ENCODE results near the gene MOB2.

MOB2 gene

GRCh38 chr11:1472180-1473005 is 14.2 kb downstream of the MOB2 start:
- no peak for DNase-seq (ENCODE audit: low read depth in 2 of 2)

GRCh38 chr11:1471736-1472135 is 14.8 kb downstream of the MOB2 start:
- DNase-seq (ENCODE audit: low read depth in 2 of 2), result no peak

GRCh38 chr11:1470681-1471611 is 15.6 kb downstream of the MOB2 start:
- no peak for DNase-seq (ENCODE audit: low read depth in 2 of 2)

GRCh38 chr11:1469911-1470680 is 16.5 kb downstream of the MOB2 start:
- no peak for DNase-seq (ENCODE audit: low read depth in 2 of 2)

GRCh38 chr11:1469287-1469910 is 17.2 kb downstream of the MOB2 start:
- DNase-seq (ENCODE audit: low read depth in 2 of 2), result no peak

- DNase-seq (ENCODE audit: low read depth in 2 of 2), result no peak
These were observed 18.0 kb downstream of the MOB2 start for GRCh38 chr11:1468473-1469066.

GRCh38 chr11:1468002-1468401 is 18.6 kb downstream of the MOB2 start:
- DNase-seq (ENCODE audit: low read depth in 2 of 2), result no peak

- no peak for DNase-seq (ENCODE audit: low read depth in 2 of 2)
These were observed 19.3 kb downstream of the MOB2 start for GRCh38 chr11:1467270-1467669.

GRCh38 chr11:1466784-1467183 is 19.8 kb downstream of the MOB2 start:
- no peak for DNase-seq (ENCODE audit: low read depth in 2 of 2)

GRCh38 chr11:1463056-1463455 is 23.5 kb downstream of the MOB2 start:
- DNase-seq (ENCODE audit: low read depth in 2 of 2), result no peak

- no peak for DNase-seq (ENCODE audit: low read depth in 2 of 2)
These were observed 23.9 kb downstream of the MOB2 start for GRCh38 chr11:1462698-1462975.

GRCh38 chr11:1461826-1462697 is 24.5 kb downstream of the MOB2 start:
- no peak for DNase-seq (ENCODE audit: low read depth in 2 of 2)

GRCh38 chr11:1460986-1461825 is 25.4 kb downstream of the MOB2 start:
- DNase-seq (ENCODE audit: low read depth in 2 of 2), result no peak

GRCh38 chr11:1460396-1460985 is 26.1 kb downstream of the MOB2 start:
- no peak for DNase-seq (ENCODE audit: low read depth in 2 of 2)

- no peak for DNase-seq (ENCODE audit: low read depth in 2 of 2)
These were observed 26.7 kb downstream of the MOB2 start for GRCh38 chr11:1459764-1460395.

- DNase-seq (ENCODE audit: low read depth in 2 of 2), result no peak
These were observed 27.4 kb downstream of the MOB2 start for GRCh38 chr11:1459219-1459575.

- DNase-seq (ENCODE audit: low read depth in 2 of 2), result no peak
These were observed 28.0 kb downstream of the MOB2 start for GRCh38 chr11:1458340-1459218.

GRCh38 chr11:1457856-1458255 is 28.7 kb downstream of the MOB2 start:
- DNase-seq (ENCODE audit: low read depth in 2 of 2), result no peak
